HPDE6-E6E7 (cell line): ENCODE data around the gene TMEM9B.
A peak's percentile ranks its signal among the peaks of the same experiment; 100 is the strongest.
"Not testable (repeated sequence)": the region's sequence is repeated elsewhere in the genome, so short reads cannot be mapped to it uniquely, and the experiment has no call there.

Source experiments
- DNase-seq: peaks from one replicate; pipeline ENCODE4 v3.0.0; 2011; ENCODE audit warnings: missing footprints; ENCODE audit errors: extremely low spot score

TMEM9B gene

GRCh38 chr11:8964324-8965320 is at the start of gene TMEM9B:
Gene TMEM9B, minus strand, starts transcription at chr11:8964442. Its CDS starts 129 bp downstream, at chr11:8964313.
- DNase-seq = peak; percentile 71

DNA sequence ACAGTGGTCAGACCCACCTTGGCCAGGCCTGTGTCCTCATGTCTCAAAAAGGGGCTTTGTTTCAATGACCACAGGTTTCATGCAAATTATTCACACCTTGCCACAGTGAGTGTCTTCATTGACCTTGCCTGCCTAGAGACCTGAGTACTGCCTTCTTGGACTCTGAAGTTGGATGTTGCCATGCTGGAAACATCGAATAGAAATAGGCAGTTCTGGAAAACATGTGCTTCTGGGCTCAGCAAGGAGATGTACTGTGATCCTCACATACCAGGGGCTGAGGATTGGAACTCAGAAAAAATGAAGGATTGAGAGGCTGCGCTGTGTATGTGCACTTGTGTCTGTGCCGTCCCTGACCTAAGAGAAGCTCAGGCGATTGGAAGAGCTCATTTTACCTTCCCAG is 49.1 kb upstream of the TMEM9B start:
- DNase-seq = no peak

DNA sequence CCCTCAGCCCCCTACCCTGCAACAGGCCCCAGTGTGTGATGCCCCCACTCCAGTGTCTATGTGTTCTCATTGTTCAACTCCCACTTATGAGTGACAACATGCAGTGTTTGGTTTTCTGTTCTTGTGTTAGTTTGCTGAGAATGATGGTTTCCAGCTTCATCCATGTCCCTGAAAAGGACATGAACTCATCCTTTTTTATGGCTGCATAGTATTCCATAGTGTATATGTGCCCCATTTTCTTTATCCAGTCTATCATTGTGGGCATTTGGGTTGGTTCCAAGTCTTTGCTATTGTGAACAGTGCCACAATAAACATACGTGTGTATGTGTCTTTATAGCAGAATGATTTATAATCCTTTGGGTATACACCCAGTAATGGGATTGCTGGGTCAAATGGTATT is 45.3 kb upstream of the TMEM9B start:
- not testable (repeated sequence) for DNase-seq

DNA sequence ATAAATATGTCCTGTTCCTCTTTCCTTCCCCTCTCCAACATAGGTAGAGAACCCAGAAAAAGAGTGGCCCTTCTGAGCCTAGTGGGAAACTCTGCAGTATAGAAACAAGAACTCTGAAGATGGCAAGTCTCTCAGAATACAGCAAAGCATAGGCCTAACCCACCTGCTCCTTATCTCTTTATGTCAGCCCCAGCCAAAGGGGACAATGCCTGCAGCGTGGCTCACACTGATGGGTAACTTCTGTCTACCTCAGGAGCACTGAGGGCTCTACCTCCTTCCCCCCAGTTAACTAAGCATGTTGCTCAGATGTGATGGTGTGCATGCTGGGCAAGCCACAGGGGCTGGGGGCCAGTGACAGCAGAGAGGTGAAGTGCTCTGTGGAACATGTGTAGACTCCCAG is 44.4 kb upstream of the TMEM9B start:
- DNase-seq = no peak

DNA sequence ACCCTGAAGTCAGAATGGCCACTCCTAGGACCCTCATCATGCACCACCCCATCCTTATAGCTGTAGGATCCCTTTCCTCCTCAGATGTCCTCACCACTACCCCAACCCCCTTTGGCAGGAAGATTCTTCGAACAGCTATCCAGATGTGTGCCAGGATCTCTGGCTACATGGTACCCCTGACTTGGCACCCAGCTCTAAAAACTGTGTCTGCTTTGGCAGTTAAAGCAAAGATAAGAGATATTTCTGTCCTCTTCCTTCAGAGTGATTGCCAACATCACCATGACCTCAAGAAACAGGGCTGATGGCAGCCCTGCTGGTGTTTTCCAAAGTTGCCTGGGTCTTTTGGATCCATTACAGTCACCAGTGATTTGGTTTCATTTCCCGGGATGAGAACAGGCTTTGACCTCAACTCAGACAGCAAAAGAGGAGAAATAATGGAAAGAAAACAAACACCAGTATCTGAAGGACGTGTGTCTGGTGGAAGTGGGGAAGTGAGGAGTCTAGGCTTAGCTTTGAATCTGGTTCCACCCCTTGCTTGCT is 43.8 kb upstream of the TMEM9B start:
- no peak for DNase-seq

- DNase-seq = no peak
These were observed 40.8 kb upstream of the TMEM9B start for GRCh38 chr11:9005087-9005486.

DNA sequence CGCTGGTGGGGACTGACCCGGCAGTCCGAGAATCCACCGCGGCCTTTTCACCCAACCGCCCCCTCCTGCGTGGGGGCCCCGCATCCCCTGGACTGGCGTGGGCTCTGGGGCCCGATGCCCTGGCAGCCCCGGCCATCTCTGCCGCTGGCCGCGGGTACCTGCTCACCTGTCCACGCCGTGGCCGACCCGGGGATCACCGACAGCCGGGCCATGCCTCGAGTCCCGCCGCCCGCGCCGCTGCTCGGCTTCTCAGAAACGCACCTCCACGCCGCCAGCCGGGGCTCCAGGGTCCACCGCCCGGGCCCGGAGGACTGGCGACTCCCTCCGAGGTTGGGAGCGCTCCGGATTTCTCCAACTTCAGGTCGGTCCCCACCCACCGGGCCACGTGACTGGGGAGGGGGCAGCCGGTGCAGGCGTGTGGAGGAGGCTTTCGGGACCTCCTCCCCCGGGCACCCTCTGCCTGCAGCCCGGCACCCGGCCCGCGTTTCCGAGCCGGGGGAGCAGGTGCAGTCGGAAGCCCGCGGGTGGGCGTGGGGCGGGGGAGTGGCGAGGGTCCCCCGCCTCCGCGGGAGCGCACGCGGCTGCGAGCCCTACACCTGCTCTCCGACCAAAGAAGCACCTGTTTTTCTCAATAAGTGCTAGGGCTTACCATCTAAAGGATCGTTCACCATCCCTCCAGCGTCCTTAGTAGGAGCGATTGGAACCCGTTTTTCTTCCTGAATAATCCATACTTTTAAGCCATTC is 40.1 kb upstream of the TMEM9B start:
- DNase-seq = no peak

DNA sequence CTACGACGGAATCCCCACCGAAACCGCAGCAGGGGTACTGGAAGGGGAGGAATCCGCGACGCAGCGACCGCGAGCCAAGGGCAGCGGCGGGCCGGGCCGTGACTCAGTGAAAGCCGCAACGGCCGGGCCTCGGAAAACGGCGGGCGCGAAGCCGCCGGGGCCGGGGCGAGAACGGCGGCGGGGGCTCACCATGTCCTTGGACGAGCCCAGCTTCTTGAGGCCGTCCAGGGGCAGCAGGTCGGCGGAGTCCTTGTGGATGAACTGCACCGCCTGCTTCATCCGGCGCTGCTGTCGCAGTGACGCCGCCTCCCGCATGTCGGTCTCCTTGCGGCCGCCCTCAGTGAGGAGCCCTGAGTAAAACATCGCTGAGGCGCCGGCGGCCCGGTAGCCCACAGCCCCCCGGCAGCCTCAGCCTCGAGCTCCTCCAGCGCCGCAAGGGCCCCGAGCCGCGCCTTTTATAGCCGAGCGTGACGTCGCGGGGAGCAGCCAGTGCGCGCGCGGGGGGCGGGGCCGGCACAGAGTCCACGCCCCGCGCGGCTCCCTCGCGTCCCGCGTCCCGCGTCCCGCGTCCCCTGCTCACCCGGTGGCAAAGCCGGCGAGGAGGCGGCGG is 39.4 kb upstream of the TMEM9B start, which contains the start of gene NRIP3:
NRIP3 (minus strand) TSS at position 429 of the 610 bp plus-strand sequence; CDS start at position 363, 66 bp downstream.
- DNase-seq = peak; percentile 38

GRCh38 chr11:9002920-9003572 is 38.8 kb upstream of the TMEM9B start:
- DNase-seq = no peak

- peak; percentile 79 for DNase-seq
These were observed 37.5 kb upstream of the TMEM9B start for GRCh38 chr11:9001736-9002135.

GRCh38 chr11:8998017-8998416 is 33.8 kb upstream of the TMEM9B start:
- no peak for DNase-seq

DNA sequence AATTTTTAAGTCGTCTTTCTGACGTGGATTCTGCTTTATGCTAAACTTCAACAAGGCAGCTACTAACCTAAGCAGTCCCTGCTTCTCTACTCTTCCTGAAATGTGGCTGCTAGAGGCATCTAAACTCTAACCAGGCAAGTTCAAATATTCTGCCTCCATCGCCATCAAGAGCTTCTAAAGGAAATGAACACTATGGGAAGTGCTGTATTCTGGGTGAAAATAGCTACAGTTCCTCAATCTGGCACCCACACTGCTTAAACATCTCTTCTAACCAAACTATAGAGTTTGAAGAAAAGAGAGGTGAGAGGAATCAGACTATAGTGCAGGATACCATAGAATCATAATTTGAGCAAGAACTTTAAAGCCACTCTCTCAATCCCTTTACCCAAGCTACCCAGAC is 33.2 kb upstream of the TMEM9B start:
- DNase-seq = no peak

- DNase-seq = no peak
These were observed 25.2 kb upstream of the TMEM9B start for GRCh38 chr11:8989453-8989852.

- DNase-seq = peak; percentile 38
These were observed 24.3 kb upstream of the TMEM9B start for GRCh38 chr11:8988329-8989234.

- DNase-seq = no peak
These were observed 23.2 kb upstream of the TMEM9B start for GRCh38 chr11:8987446-8987845.

GRCh38 chr11:8986772-8987171 is 22.5 kb upstream of the TMEM9B start:
- DNase-seq = not testable (repeated sequence)

DNA sequence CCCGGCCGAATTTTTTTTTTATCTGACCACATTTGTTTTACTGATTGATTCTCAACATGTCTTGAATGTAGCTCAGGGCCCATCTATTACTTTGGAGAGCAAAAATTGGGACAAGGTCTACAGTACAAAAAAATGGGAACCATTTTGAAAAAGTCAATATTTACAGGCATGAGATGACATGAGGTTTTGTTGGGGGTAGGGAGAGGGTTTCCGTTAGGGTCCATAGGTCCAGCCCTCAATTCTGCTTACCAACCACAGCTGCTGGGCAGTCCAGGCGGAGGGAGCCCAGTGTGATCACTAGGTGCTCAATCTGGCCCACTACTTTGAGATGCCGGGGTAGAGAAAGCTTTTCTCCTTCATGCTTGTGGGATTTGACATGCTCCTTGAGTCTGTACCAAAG is 21.2 kb upstream of the TMEM9B start:
- no peak for DNase-seq

- no peak for DNase-seq
These were observed 19.3 kb upstream of the TMEM9B start for GRCh38 chr11:8983552-8983951.

GRCh38 chr11:8980485-8980884 is 16.2 kb upstream of the TMEM9B start:
- no peak for DNase-seq

DNA sequence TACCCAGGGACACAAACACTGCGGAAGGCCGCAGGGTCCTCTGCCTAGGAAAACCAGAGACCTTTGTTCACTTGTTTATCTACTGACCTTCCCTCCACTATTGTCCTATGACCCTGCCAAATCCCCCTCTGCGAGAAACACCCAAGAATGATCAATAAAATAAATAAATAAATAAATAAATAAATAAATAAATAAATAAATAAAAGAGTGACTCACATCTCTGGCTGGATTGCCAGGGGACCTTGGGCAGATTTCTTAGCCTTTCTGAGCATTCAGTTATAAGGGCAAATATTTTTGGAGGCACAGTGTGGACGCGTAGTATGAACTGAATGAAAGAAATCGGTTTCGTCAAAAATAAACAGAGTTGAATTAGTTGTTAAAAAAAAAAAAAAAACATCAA is 15.1 kb upstream of the TMEM9B start:
- DNase-seq = not testable (repeated sequence)
